K562 (cell line): Measurements from ENCODE around the gene LINGO3.

Experiments used
- EP300 ChIP-seq: IDR thresholded peaks from 2 replicates; pipeline ENCODE4 v1.6.1; 2012; ENCODE audit warnings: low read length, improper control_type of control experiment
- LARP7 ChIP-seq: fragments of 450-650 bp; IDR thresholded peaks from 2 replicates; pipeline ENCODE4 v1.6.1; 2016
- MAZ ChIP-seq, 2 experiments: fragments of 450-650 bp in 1 of 2; sonication (generic) in 1 of 2; formaldehyde crosslinking; IDR thresholded peaks in 1 of 2; conservative IDR thresholded peaks in 1 of 2; 2 replicates each; pipeline versions ENCODE4 v1.4.0 to v1.5.0; 2020; ENCODE audit warnings: mild to moderate bottlenecking in 1 of 2, missing genetic modification reagents in 1 of 2
- MYC ChIP-seq, 2 experiments: fragments of 250-450 bp in 1 of 2; sonication (Bioruptor Pico) in 1 of 2; IDR thresholded peaks; 2 replicates each; pipeline versions ENCODE4 v1.5.1 to v1.6.1; 2012 to 2021; ENCODE audit warnings: low read depth in 2 of 2, borderline replicate concordance in 1 of 2, improper control_type of control experiment in 1 of 2, low read length in 1 of 2, mild to moderate bottlenecking in 1 of 2, moderate library complexity in 1 of 2
- NCOR1 ChIP-seq: fragments of 450-650 bp; IDR thresholded peaks from 2 replicates; pipeline ENCODE4 v1.6.1; 2016; ENCODE audit warnings: mild to moderate bottlenecking, moderate library complexity
- ZEB2 ChIP-seq: fragments of 450-650 bp; IDR thresholded peaks from 2 replicates; pipeline ENCODE4 v1.6.1; 2016
- TF ChIP-seq, protein P1 (sequence below), 3 experiments: IDR thresholded peaks in 2 of 3; conservative IDR thresholded peaks in 1 of 3; 2 replicates each; pipeline ENCODE4 v1.5.1; 2011 to 2012; ENCODE audit warnings: low read length in 3 of 3, mild to moderate bottlenecking in 3 of 3, control low read depth in 2 of 3, improper control_type of control experiment in 1 of 3, inconsistent platforms in 1 of 3, low read depth in 1 of 3, mixed read lengths in 1 of 3, moderate library complexity in 1 of 3; ENCODE audit not compliant: insufficient read depth in 2 of 3

DNA sequence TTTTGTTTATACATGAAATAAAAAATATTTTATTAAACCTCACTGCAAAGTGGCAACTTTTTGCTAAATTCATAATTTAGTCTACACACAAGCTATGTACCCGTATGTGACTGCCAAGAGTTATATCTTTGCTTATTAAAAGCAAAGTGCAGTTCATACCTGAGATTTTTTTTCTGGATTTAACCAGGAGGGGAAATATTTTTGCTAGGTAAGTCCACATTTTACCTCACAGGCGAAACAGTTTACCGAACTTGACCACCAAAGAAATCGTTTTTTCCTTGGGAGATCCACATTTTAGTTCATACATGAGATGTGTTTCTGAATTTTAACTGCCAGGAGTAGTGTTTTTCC, 39.5 kb downstream of the LINGO3 start:
- TF ChIP-seq LARP7 = no peak
- no peak for TF ChIP-seq ZEB2
- TF ChIP-seq NCOR1 = no peak
- TF ChIP-seq MYC (IDR thresholded peaks at IDR 0.05; ENCODE audit: low read depth, low read length) = no peak
- TF ChIP-seq MYC (CRISPR knock-in tag; IDR thresholded peaks at IDR 0.05; ENCODE audit: borderline replicate concordance, low read depth) = no peak
- no peak for TF ChIP-seq EP300
- TF ChIP-seq MAZ (CRISPR knock-in tag; conservative IDR thresholded peaks at IDR 0.05 in 1 of 2, IDR thresholded peaks at IDR 0.05 in 1 of 2) = no peak
- TF ChIP-seq, protein P1, sequence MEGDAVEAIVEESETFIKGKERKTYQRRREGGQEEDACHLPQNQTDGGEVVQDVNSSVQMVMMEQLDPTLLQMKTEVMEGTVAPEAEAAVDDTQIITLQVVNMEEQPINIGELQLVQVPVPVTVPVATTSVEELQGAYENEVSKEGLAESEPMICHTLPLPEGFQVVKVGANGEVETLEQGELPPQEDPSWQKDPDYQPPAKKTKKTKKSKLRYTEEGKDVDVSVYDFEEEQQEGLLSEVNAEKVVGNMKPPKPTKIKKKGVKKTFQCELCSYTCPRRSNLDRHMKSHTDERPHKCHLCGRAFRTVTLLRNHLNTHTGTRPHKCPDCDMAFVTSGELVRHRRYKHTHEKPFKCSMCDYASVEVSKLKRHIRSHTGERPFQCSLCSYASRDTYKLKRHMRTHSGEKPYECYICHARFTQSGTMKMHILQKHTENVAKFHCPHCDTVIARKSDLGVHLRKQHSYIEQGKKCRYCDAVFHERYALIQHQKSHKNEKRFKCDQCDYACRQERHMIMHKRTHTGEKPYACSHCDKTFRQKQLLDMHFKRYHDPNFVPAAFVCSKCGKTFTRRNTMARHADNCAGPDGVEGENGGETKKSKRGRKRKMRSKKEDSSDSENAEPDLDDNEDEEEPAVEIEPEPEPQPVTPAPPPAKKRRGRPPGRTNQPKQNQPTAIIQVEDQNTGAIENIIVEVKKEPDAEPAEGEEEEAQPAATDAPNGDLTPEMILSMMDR (IDR thresholded peaks at IDR 0.05 in 2 of 3, conservative IDR thresholded peaks at IDR 0.05 in 1 of 3; ENCODE audit: insufficient read depth in 2 of 3, low read depth in 1 of 3, low read length in 3 of 3) = no peak
